GM18861 (cell line): ENCODE data around the gene SPRED3.
"Not testable (repeated sequence)": the region's sequence is repeated elsewhere in the genome, so short reads cannot be mapped to it uniquely, and the experiment has no call there.

Experiments
- ATAC-seq: cut with Tn5 transposase; IDR thresholded peaks from one replicate; pipeline ENCODE4 v1.9.1; 2021; ENCODE audit not compliant: unreplicated experiment

The SPRED3 gene

GRCh38 chr19:38417146-38417543 lies 28.6 kb downstream of the SPRED3 start:
- no peak for ATAC-seq

DNA sequence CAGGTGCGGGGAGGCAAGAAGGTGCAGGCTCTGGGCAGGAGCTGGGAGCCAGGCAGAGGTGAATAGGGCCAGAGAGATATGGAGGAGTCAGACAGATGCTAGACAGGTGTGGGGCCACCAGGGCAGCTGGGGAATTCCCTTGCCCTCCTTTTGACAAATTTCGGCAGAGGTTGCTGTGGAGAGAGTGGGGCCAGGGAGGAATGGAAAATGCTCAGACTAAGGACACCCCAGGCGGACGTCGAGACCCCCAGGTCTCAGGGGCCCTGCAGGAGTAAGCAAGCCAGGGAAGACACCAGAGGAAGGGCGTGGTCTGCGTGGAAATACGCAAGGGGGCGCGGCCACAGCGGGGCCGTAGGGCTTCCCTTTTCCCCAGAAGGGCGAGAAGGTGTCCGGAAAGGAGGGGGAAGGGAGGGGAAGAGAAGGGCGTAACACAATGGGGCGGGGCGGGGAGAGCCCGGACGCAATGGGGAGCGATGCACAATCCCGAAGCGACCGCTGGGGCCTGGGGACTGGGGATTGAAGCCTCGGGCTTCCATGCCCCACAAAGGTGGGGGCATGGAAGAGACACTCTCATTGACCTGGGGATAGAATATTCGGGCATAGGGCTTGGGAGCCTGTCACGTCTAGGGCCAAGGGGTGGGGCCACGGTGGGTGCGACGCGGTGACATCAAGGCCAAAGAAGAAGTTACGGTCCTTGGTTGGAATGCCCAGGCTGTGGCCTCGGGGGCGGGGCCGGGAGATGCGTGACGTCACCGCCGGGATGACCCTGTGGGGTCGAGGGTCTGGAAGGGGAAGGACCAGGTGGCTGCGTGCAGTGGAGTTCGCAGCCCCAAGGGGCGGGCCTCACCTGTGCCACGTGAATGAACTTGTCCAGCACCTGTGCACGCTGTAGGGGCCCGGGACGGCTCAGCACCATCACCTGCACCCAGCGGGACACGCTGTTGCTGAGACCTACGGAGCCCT lies 29.3 kb downstream of the SPRED3 start:
- no peak for ATAC-seq

GRCh38 chr19:38420935-38421334 lies 32.4 kb downstream of the SPRED3 start:
- ATAC-seq = no peak

- ATAC-seq = no peak
Observed at GRCh38 chr19:38421856-38422255, 33.4 kb downstream of the SPRED3 start.

DNA sequence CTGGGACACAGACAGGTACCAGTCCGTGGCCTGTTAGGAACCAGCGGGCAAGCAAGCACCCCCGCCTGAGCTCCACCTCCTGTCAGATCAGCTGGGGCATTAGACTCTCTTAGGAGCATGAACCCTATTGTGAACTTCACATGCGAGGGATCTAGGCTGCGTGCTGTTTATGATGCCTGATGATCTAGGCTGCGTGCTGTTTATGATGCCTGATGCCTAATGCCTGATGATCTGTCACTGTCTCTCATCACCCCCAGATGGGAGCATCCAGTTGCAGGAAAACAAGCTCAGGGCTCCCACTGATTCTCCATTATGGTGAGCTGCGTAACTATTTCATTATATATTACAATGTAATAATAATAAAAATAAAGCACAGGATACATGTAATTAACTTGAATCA lies 33.9 kb downstream of the SPRED3 start:
- ATAC-seq = no peak

GRCh38 chr19:38424272-38424671 lies 35.8 kb downstream of the SPRED3 start:
- no peak for ATAC-seq

GRCh38 chr19:38425222-38425809 lies 36.8 kb downstream of the SPRED3 start:
- no peak for ATAC-seq

DNA sequence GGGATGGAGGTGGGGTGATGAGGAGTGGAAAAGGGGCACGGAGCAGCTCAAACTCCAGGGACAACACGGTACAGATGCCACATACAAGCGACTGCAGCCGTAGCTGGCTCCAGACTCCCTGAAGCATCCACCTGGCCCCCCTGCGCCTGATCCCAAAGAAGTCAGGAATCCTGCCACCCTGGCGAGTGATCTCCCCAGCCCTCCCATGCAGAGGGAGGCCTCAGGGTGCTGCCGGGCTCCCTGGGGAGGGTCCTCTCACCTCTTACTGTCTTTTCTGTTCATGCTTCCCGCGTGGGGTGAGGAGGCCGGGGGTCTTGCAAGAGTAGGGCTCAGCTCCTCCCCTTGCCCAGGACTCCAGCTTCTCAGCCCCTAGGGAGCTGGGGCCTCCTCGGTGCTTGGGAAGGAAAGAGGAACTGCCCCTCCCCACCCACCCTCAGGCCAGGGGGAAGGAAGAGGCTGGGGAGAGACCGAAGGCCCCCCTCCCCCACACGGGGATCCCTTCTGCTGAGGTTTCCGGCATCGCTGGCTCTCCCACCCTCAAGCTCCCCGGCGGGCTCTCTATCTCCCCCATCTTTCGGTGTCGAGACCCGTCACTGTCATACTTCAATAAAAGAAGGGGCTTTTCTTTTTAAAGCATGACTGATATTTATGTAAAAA lies 37.4 kb downstream of the SPRED3 start, which contains the start of gene RASGRP4:
TSS of gene RASGRP4 (minus strand) at position 410 of the 657 bp plus-strand sequence. CDS start at position 282, 128 bp downstream.
- no peak for ATAC-seq

DNA sequence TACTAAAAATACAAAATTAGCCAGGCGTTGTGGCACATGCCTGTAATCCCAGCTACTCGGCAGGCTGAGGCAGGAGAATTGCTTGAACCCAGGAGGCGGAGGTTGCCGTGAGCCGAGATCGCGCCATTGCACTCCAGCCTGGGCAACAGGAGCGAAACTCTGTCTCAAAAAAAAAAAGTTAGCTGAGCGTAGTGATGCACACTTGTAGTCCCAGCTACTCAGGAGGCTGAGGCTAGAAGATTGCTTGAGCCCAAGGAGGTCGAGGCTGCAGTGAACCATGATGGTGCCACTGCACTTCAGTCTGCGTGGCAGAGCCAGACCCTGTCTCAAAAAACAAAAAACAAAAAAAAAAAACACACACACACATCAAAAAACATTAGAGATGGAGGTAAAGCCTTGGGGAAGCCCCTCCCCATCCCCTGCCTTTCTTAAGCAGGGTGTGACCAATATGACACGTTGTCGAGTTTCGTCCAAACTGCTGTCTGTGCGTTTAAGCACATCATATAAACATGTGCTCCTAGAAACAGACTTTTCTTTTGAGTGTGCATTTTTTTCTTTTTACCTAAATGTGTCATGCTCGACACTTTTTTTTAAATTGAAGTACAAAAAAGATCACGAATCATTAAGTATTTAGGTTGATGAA lies 38.7 kb downstream of the SPRED3 start:
- ATAC-seq = not testable (repeated sequence)

DNA sequence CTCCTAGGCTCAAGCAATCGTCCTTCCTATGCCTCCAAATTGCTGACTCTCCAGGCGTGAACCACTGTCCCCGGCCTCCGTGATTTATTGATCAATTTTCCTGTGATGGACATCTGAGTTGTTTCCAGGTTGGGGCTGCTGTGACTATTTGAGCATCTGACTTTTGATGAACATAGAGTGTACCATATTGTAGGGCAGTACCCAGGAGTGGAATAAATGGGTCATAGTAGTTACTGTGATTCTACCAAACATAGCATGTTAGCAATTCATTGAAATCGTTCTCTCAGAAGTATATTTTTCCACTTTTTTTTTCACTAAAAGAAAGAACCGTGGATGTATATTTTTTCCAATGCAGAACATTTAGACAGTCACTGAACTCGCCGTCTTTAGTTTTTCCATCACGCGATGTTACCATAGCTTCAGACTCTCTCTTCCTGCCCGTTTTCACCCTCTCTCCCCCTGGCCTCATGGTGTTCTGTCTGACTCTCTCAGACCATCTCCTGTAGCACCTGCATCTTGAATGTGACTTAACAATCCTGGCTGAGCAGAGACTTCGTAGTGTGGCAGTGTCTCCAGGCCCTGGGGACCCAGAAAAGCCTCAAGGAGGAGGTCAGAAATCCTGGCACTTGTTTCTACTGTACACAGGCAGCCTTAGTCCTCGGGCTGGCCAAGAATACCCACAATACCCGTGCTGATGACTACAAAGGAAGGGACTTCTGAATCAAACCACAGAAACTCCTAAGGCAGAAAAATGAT lies 40.7 kb downstream of the SPRED3 start:
- no peak for ATAC-seq

GRCh38 chr19:38429811-38430156 lies 41.3 kb downstream of the SPRED3 start:
- no peak for ATAC-seq

DNA sequence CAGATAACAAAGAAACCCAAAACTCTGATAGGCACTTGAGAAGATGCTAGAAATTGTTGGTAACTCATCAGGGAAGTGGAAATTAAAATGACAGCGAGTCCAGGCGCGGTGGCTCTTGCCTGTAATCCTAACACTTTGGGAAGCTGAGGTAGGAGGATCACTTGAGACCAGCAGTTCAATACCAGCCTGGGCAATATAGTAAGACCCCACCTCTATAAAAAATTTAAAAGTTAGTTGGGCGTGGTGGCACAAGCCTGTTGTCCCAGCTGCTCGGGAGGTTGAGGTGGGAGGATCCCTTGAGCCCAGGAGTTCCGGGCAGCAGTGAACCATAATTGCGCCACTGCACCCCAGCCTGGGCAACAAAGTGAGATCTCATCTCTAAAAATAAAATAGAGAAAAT lies 42.4 kb downstream of the SPRED3 start:
- ATAC-seq = no peak

GRCh38 chr19:38433268-38433733 lies 44.8 kb downstream of the SPRED3 start, which contains the start of gene RYR1:
Gene RYR1 (plus strand): TSS chr19:38433691. CDS start chr19:38433830, 139 bp downstream.
- ATAC-seq = no peak

- no peak for ATAC-seq
Observed at GRCh38 chr19:38434549-38435051, 46.1 kb downstream of the SPRED3 start.

- ATAC-seq = no peak
Observed at GRCh38 chr19:38437295-38437694, 48.8 kb downstream of the SPRED3 start.

- no peak for ATAC-seq
Observed at GRCh38 chr19:38437917-38438316, 49.4 kb downstream of the SPRED3 start.

DNA sequence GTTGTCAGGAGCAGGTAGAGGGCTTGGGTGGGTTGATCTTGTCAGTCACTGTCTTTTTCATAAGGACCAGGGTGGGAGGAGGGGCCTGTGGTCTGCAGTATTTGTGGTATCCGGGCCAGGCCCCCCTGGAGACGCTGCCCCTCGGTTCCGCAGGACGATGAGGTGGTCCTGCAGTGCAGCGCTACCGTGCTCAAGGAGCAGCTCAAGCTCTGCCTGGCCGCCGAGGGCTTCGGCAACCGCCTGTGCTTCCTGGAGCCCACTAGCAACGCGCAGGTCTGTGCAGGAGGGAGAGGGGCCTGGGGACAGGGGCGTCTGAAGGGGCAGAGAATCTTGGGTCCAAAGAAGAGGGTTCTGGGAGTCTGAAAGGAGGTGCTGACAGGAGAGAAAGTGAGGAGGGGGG lies 52.1 kb downstream of the SPRED3 start:
- no peak for ATAC-seq

GRCh38 chr19:38441657-38442348 lies 53.3 kb downstream of the SPRED3 start:
- ATAC-seq = no peak

DNA sequence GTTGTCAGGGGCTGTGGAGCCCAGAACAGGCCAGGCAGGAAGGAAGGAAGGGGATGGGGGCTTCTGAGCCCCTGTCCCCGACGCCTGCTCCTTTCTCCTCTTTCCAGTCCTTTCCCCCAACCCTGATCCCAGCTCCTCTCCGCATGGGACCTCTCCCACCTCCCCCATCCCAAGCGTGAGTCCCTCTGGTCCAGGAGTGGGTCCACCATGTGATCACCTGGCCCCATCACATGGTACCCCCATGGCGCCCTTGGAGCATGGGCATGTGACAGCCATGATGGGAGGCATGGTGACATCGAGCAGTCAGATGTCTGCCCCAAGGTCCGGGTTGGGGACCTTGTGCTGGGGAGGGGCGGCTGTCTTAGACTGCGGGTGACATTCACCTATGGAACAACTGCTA lies 54.2 kb downstream of the SPRED3 start:
- ATAC-seq = no peak
